Hepatic stellate cell (primary cell): ENCODE measurements around the gene ZNF830.
"Not testable (repeated sequence)": the region's sequence is repeated elsewhere in the genome, so short reads cannot be mapped to it uniquely, and the experiment has no call there.

ENCODE experiments used
- DNase-seq: peaks from one replicate; pipeline ENCODE4 v3.0.0; 2011; ENCODE audit warnings: low spot score

ZNF830 gene

GRCh38 chr17:34991606-34992005 is 30.3 kb downstream of the ZNF830 start:
- DNase-seq = no peak

- no peak for DNase-seq
These were observed 31.7 kb downstream of the ZNF830 start for GRCh38 chr17:34993031-34993430.

- DNase-seq = no peak
These were observed 35.3 kb downstream of the ZNF830 start for GRCh38 chr17:34996422-34997285.

GRCh38 chr17:34997355-34997862 is 36.1 kb downstream of the ZNF830 start:
- DNase-seq = peak; percentile 29

- DNase-seq = peak; percentile 83
These were observed 36.9 kb downstream of the ZNF830 start for GRCh38 chr17:34998205-34998604.

- no peak for DNase-seq
These were observed 38.1 kb downstream of the ZNF830 start for GRCh38 chr17:34999456-34999855.

- DNase-seq = not testable (repeated sequence)
These were observed 39.6 kb downstream of the ZNF830 start for GRCh38 chr17:35000965-35001364.

- DNase-seq = no peak
These were observed 40.2 kb downstream of the ZNF830 start for GRCh38 chr17:35001549-35001948.

- no peak for DNase-seq
These were observed 41.7 kb downstream of the ZNF830 start for GRCh38 chr17:35002876-35003551.

GRCh38 chr17:35003778-35004177 is 42.4 kb downstream of the ZNF830 start:
- DNase-seq = no peak

- DNase-seq = no peak
These were observed 45.0 kb downstream of the ZNF830 start for GRCh38 chr17:35006345-35006744.

- no peak for DNase-seq
These were observed 45.6 kb downstream of the ZNF830 start for GRCh38 chr17:35006961-35007360.

GRCh38 chr17:35010093-35010492 is 48.8 kb downstream of the ZNF830 start:
- DNase-seq = no peak

- DNase-seq = no peak
These were observed 50.4 kb downstream of the ZNF830 start for GRCh38 chr17:35011671-35012216.
